IMR-90 (cell line): Measurements from ENCODE around the gene FERMT3.

ENCODE experiments used
- POLR2A ChIP-seq: IDR thresholded peaks from 2 replicates; pipeline ENCODE4 v1.6.1; 2012; ENCODE audit warnings: mild to moderate bottlenecking, low read depth, low read length
- TF ChIP-seq, protein P1 (sequence below): fragments of 150-350 bp; IDR thresholded peaks from 2 replicates; pipeline ENCODE4 v1.6.1; 2017; ENCODE audit warnings: mild to moderate bottlenecking, antibody characterized with exemption, low read length, low read depth

DNA sequence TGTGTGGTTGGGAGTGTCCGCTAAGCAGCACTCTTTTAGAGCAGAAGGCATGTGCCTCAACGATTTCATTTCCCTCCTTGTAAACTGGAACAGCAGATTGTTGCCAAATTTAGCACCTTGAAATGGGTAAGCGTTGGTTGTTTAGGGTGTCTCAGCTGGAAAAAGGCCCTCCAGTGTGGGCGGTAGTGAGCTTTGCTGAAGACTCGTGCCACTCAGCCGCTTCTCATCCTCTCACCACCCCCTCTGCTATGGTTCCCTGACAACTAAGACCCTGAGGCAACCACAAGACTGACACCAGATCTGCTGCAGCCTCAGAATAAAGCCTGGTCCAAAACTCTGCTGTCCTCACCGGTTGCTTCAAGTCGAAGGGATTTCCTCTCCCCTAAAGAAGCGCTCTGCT lies 9.9 kb upstream of the FERMT3 start:
- no peak for TF ChIP-seq POLR2A
- TF ChIP-seq, protein P1, sequence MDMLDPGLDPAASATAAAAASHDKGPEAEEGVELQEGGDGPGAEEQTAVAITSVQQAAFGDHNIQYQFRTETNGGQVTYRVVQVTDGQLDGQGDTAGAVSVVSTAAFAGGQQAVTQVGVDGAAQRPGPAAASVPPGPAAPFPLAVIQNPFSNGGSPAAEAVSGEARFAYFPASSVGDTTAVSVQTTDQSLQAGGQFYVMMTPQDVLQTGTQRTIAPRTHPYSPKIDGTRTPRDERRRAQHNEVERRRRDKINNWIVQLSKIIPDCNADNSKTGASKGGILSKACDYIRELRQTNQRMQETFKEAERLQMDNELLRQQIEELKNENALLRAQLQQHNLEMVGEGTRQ = no peak
